HepG2 (cell line): Measurements from ENCODE around the gene TPPP3. TPM values are rescaled to one million over a fixed set of nuclear protein-coding genes. Genes with fewer than 3 reads are reported as not detected.

ENCODE experiments used
- ARNT ChIP-seq: fragments of 450-650 bp; IDR thresholded peaks from 2 replicates; pipeline ENCODE4 v1.6.1; 2017
- CSRNP1 ChIP-seq: sonication (generic); formaldehyde crosslinking; IDR thresholded peaks from 2 replicates; pipeline ENCODE4 v1.8.1; 2023; ENCODE audit warnings: mild to moderate bottlenecking, missing genetic modification reagents
- EP300 ChIP-seq, 3 experiments: sonication (generic) in 1 of 3; formaldehyde crosslinking in 1 of 3; IDR thresholded peaks; 2 replicates each; pipeline versions ENCODE4 v1.5.1 to v1.6.1; 2011 to 2020; ENCODE audit warnings: low read depth in 2 of 3, low read length in 2 of 3, borderline replicate concordance in 1 of 3, improper control_type of control experiment in 1 of 3, mild to moderate bottlenecking in 1 of 3, missing genetic modification reagents in 1 of 3, moderate library complexity in 1 of 3
- GABPB1 ChIP-seq: IDR thresholded peaks from 2 replicates; pipeline ENCODE4 v1.6.1; 2016; ENCODE audit warnings: mild to moderate bottlenecking, missing genetic modification reagents, moderate library complexity, missing compliant biosample characterization
- HOMEZ ChIP-seq: IDR thresholded peaks from 2 replicates; pipeline ENCODE4 v1.6.1; 2016; ENCODE audit warnings: low read depth
- MAZ ChIP-seq, 2 experiments: sonication (generic) in 1 of 2; formaldehyde crosslinking in 1 of 2; IDR thresholded peaks; 2 replicates each; pipeline versions ENCODE4 v1.5.0 to v1.6.1; 2012 to 2020; ENCODE audit warnings: low read depth in 2 of 2, mild to moderate bottlenecking in 2 of 2, borderline replicate concordance in 1 of 2, improper control_type of control experiment in 1 of 2, low read length in 1 of 2, missing genetic modification reagents in 1 of 2, moderate library complexity in 1 of 2
- NONO ChIP-seq, 2 experiments: fragments of 450-650 bp in 1 of 2; sonication (generic) in 1 of 2; formaldehyde crosslinking in 1 of 2; IDR thresholded peaks in 1 of 2; conservative IDR thresholded peaks in 1 of 2; 2 replicates each; pipeline versions ENCODE4 v1.6.1 to v1.8.0; 2017 to 2022; ENCODE audit warnings: mild to moderate bottlenecking in 1 of 2, missing genetic modification reagents in 1 of 2, moderate library complexity in 1 of 2
- NRL ChIP-seq: sonication (generic); formaldehyde crosslinking; IDR thresholded peaks from 2 replicates; pipeline ENCODE4 v1.5.0; 2020; ENCODE audit warnings: missing genetic modification reagents, mild to moderate bottlenecking, moderate library complexity, borderline replicate concordance
- PPARG ChIP-seq: conservative IDR thresholded peaks from 2 replicates; pipeline ENCODE4 v1.6.1; 2016; ENCODE audit warnings: missing biosample characterization, missing genetic modification reagents
- SOX6 ChIP-seq, 2 experiments: fragments of 450-650 bp in 1 of 2; sonication (generic) in 1 of 2; formaldehyde crosslinking in 1 of 2; IDR thresholded peaks; 2 replicates each; pipeline versions ENCODE4 v1.4.0 to v1.6.1; 2017 to 2020; ENCODE audit warnings: antibody characterized with exemption in 1 of 2, mild to moderate bottlenecking in 1 of 2, missing genetic modification reagents in 1 of 2
- TGIF2 ChIP-seq: IDR thresholded peaks from 2 replicates; pipeline ENCODE4 v1.6.1; 2016; ENCODE audit warnings: control low read depth, missing compliant biosample characterization
- ZNF224 ChIP-seq: sonication (generic); formaldehyde crosslinking; IDR thresholded peaks from 2 replicates; pipeline ENCODE4 v1.5.0; 2020; ENCODE audit warnings: mild to moderate bottlenecking, missing genetic modification reagents
- ZNF598 ChIP-seq: sonication (generic); formaldehyde crosslinking; IDR thresholded peaks from 2 replicates; pipeline ENCODE4 v1.5.1; 2020; ENCODE audit warnings: mild to moderate bottlenecking, missing genetic modification reagents, borderline replicate concordance
- ZNF605 ChIP-seq: sonication (generic); formaldehyde crosslinking; IDR thresholded peaks from 2 replicates; pipeline ENCODE4 v1.8.0; 2022; ENCODE audit warnings: mild to moderate bottlenecking, missing genetic modification reagents
- ZNF768 ChIP-seq: sonication (generic); formaldehyde crosslinking; IDR thresholded peaks from 2 replicates; pipeline ENCODE4 v1.4.0; 2020; ENCODE audit warnings: missing genetic modification reagents
- polyA plus RNA-seq, 8 experiments: library from polyadenylated mRNA; depleted of rRNA in 3 of 8; stranded (reverse) in 7 of 8; unstranded in 1 of 8; fragments of >200 nt; fragmentation: Illumina TruSeq in 4 of 8; extraction: Trizol in 4 of 8; gene quantifications; 2 replicates each; pipeline versions ENCODE4 v1.2.1 to v1.2.3, GENCODE V29; 2011 to 2016; ENCODE audit warnings: low read depth in 4 of 8, missing spikeins in 1 of 8, mixed read lengths in 1 of 8; ENCODE audit not compliant: insufficient read depth in 1 of 8
- total RNA-seq, 5 experiments: library from RNA; depleted of rRNA; stranded (reverse); fragments of >200 nt; fragmentation: Illumina TruSeq; extraction: Trizol; gene quantifications; 2 replicates each; pipeline ENCODE4 v1.2.3, GENCODE V29; 2016; ENCODE audit warnings: low read depth in 1 of 5
- TF ChIP-seq, protein P1 (sequence below): IDR thresholded peaks from 2 replicates; pipeline ENCODE4 v1.6.1; 2016
- TF ChIP-seq, protein P2 (sequence below): sonication (generic); formaldehyde crosslinking; IDR thresholded peaks from 2 replicates; pipeline ENCODE4 v1.5.0; 2020; ENCODE audit warnings: mild to moderate bottlenecking, missing genetic modification reagents, borderline replicate concordance
- TF ChIP-seq, protein P3 (sequence below): sonication (generic); formaldehyde crosslinking; IDR thresholded peaks from 2 replicates; pipeline ENCODE4 v1.8.1; 2023; ENCODE audit warnings: missing genetic modification reagents, mild to moderate bottlenecking, borderline replicate concordance

Gene TPPP3
- total and polyA plus RNA-seq, 2 of the 13 experiments (the other 11 are each of a cell fraction or from before 2014, with no cell fraction given) = 0.16 to 0.44 TPM

DNA sequence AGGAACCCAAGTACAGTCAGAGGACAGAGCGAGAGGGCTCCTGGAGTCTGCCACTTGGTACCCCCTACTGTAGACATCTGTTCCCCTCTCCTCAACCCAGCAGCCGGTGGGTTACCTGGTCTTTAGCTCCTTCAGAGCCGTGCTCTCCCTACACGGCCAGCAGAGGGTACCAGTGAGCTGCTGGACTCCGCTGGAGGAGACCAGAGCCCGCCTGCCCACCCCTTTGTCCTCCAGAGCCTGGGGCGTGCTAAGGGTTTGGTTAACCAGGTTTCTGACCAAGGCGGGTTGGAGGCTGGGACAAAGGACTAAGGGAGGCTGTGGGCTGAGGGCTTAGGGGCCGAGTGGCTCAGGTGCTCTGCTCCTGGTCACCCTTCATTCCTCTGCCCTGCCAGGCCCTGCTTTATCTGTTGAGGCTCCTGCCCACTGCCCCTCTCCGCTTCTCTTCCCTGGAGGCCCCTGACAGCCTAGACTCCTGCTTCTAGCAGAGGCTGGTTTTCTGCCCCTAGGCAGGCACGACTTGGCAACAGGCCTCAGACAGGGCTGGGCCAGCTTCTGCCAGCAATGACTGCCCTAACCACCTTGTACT, 34.9 kb upstream of the TPPP3 start (continued):
- TF ChIP-seq EP300 (IDR thresholded peaks at IDR 0.05; ENCODE audit: low read depth in 2 of 2, low read length in 2 of 2) = no peak
- no peak for TF ChIP-seq EP300 (CRISPR knock-in tag; IDR thresholded peaks at IDR 0.05; ENCODE audit: borderline replicate concordance)
- no peak for TF ChIP-seq NONO (IDR thresholded peaks at IDR 0.05)
- peak; percentile 75 for TF ChIP-seq NONO (CRISPR knock-in tag; conservative IDR thresholded peaks at IDR 0.05)
- no peak for TF ChIP-seq ZNF224
- no peak; the same call in 1 of the 2 replicates for TF ChIP-seq TGIF2
- peak; percentile 39; the same call in 1 of the 2 replicates for TF ChIP-seq HOMEZ
- TF ChIP-seq, protein P1, sequence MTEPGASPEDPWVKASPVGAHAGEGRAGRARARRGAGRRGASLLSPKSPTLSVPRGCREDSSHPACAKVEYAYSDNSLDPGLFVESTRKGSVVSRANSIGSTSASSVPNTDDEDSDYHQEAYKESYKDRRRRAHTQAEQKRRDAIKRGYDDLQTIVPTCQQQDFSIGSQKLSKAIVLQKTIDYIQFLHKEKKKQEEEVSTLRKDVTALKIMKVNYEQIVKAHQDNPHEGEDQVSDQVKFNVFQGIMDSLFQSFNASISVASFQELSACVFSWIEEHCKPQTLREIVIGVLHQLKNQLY = 0 out of 2 replicates have a peak, but pooled peaks have one; percentile 14
- TF ChIP-seq CSRNP1 (CRISPR knock-in tag) = 0 out of 2 replicates have a peak, but pooled peaks have one; percentile 19
- TF ChIP-seq, protein P2, sequence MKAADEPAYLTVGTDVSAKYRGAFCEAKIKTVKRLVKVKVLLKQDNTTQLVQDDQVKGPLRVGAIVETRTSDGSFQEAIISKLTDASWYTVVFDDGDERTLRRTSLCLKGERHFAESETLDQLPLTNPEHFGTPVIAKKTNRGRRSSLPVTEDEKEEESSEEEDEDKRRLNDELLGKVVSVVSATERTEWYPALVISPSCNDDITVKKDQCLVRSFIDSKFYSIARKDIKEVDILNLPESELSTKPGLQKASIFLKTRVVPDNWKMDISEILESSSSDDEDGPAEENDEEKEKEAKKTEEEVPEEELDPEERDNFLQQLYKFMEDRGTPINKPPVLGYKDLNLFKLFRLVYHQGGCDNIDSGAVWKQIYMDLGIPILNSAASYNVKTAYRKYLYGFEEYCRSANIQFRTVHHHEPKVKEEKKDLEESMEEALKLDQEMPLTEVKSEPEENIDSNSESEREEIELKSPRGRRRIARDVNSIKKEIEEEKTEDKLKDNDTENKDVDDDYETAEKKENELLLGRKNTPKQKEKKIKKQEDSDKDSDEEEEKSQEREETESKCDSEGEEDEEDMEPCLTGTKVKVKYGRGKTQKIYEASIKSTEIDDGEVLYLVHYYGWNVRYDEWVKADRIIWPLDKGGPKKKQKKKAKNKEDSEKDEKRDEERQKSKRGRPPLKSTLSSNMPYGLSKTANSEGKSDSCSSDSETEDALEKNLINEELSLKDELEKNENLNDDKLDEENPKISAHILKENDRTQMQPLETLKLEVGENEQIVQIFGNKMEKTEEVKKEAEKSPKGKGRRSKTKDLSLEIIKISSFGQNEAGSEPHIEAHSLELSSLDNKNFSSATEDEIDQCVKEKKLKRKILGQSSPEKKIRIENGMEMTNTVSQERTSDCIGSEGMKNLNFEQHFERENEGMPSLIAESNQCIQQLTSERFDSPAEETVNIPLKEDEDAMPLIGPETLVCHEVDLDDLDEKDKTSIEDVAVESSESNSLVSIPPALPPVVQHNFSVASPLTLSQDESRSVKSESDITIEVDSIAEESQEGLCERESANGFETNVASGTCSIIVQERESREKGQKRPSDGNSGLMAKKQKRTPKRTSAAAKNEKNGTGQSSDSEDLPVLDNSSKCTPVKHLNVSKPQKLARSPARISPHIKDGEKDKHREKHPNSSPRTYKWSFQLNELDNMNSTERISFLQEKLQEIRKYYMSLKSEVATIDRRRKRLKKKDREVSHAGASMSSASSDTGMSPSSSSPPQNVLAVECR (CRISPR knock-in tag) = peak; percentile 47; the same call in 1 of the 2 replicates
- no peak for TF ChIP-seq MAZ (IDR thresholded peaks at IDR 0.05; ENCODE audit: borderline replicate concordance, low read depth, low read length)
- peak; percentile 32; the same call in 1 of the 2 replicates for TF ChIP-seq MAZ (CRISPR knock-in tag; IDR thresholded peaks at IDR 0.05; ENCODE audit: low read depth)
- peak; percentile 70 for TF ChIP-seq ZNF768
- TF ChIP-seq GABPB1 = peak; percentile 51
- no peak for TF ChIP-seq SOX6 (IDR thresholded peaks at IDR 0.05)
- TF ChIP-seq SOX6 (CRISPR knock-in tag; IDR thresholded peaks at IDR 0.05) = peak; percentile 24; the same call in 1 of the 2 replicates
- TF ChIP-seq ZNF598 = 0 out of 2 replicates have a peak, but pooled peaks have one; percentile 23
- TF ChIP-seq, protein P3, sequence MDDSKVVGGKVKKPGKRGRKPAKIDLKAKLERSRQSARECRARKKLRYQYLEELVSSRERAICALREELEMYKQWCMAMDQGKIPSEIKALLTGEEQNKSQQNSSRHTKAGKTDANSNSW (CRISPR knock-in tag) = 0 out of 2 replicates have a peak, but pooled peaks have one; percentile 68
- TF ChIP-seq ARNT = no peak
- peak; percentile 44; the same call in 1 of the 2 replicates for TF ChIP-seq NRL
- TF ChIP-seq PPARG (CRISPR knock-in tag) = peak; percentile 47; the same call in 1 of the 2 replicates
- peak; percentile 38; the same call in 1 of the 2 replicates for TF ChIP-seq ZNF605 (CRISPR knock-in tag)
